Loucy (cell line): ENCODE data around the gene SLC39A3.

Experiments
- H2AFZ ChIP-seq: fragments of 200-600 bp; sonication (generic); 2 replicates; pipeline ENCODE4 v1.6.0; 2016; ENCODE audit warnings: antibody characterized with exemption, mild to moderate bottlenecking, low read length, moderate library complexity
- H3F3A ChIP-seq: fragments of 200-600 bp; 2 replicates; pipeline ENCODE4 v1.6.0; 2016; ENCODE audit warnings: antibody characterized with exemption, low read depth, mild to moderate bottlenecking
- H3K27me3 ChIP-seq: fragments of 200-600 bp; sonication (generic); 2 replicates; pipeline ENCODE4 v1.6.1; 2014; ENCODE audit warnings: low read length, mild to moderate bottlenecking; ENCODE audit not compliant: insufficient read depth, poor library complexity, severe bottlenecking
- H3K36me3 ChIP-seq: fragments of 200-600 bp; sonication (generic); 2 replicates; pipeline ENCODE4 v1.6.1; 2016; ENCODE audit warnings: low read length; ENCODE audit not compliant: insufficient read depth
- H3K4me1 ChIP-seq: fragments of 200-600 bp; sonication (generic); 2 replicates; pipeline ENCODE4 v1.5.1; 2014; ENCODE audit warnings: low read length, mild to moderate bottlenecking; ENCODE audit not compliant: insufficient read depth, poor library complexity, severe bottlenecking
- H3K4me2 ChIP-seq: fragments of 200-600 bp; sonication (generic); 2 replicates; pipeline ENCODE4 v1.6.0; 2014; ENCODE audit warnings: antibody characterized with exemption, low read length, low read depth, mild to moderate bottlenecking; ENCODE audit not compliant: poor library complexity, severe bottlenecking
- H3K4me3 ChIP-seq: fragments of 200-600 bp; sonication (generic); 2 replicates; pipeline ENCODE4 v1.5.1; 2014; ENCODE audit warnings: low read length, mild to moderate bottlenecking, mixed read lengths; ENCODE audit not compliant: poor library complexity, severe bottlenecking
- H3K79me2 ChIP-seq: fragments of 200-600 bp; sonication (generic); 2 replicates; pipeline ENCODE4 v1.6.1; 2014; ENCODE audit warnings: low read length; ENCODE audit not compliant: insufficient read depth
- H3K9ac ChIP-seq: fragments of 200-600 bp; sonication (generic); 2 replicates; pipeline ENCODE4 v1.6.0; 2014; ENCODE audit warnings: mild to moderate bottlenecking, low read depth, low read length, moderate library complexity; ENCODE audit not compliant: poor library complexity, severe bottlenecking
- H3K9me2 ChIP-seq: fragments of 200-600 bp; sonication (generic); replicated peaks from 2 replicates; pipeline ENCODE4 v1.6.1; 2016; ENCODE audit warnings: low read depth, low read length, mixed read lengths
- H3K9me3 ChIP-seq: fragments of 200-600 bp; sonication (generic); 2 replicates; pipeline ENCODE4 v1.6.1; 2014; ENCODE audit warnings: mild to moderate bottlenecking, antibody characterized with exemption, low read length, low read depth; ENCODE audit not compliant: insufficient read depth
- H4K20me1 ChIP-seq: fragments of 200-600 bp; sonication (generic); 2 replicates; pipeline ENCODE4 v1.6.0; 2014; ENCODE audit warnings: antibody characterized with exemption, low read length, mild to moderate bottlenecking; ENCODE audit not compliant: insufficient read depth, poor library complexity, severe bottlenecking
- CTCF ChIP-seq: fragments of 200-600 bp; sonication (generic); conservative IDR thresholded peaks from 2 replicates; pipeline ENCODE4 v1.5.1; 2014; ENCODE audit warnings: mild to moderate bottlenecking, antibody characterized with exemption, low read length
- EZH2phosphoT487 ChIP-seq: fragments of 200-600 bp; IDR thresholded peaks from 2 replicates; pipeline ENCODE4 v1.6.1; 2018; ENCODE audit warnings: antibody characterized with exemption, mild to moderate bottlenecking, moderate library complexity, borderline replicate concordance

The SLC39A3 gene

GRCh38 chr19:2721570-2722540 lies 18.0 kb downstream of the SLC39A3 start:
- Histone ChIP-seq H3K4me1 (no peaks in the 10 kb centered on the region), H3K36me3 (no peaks in the 10 kb centered on the region), H3F3A (no peaks in the 10 kb centered on the region), H4K20me1 (no peaks in the 10 kb centered on the region), H3K4me2 (no peak overlapping the region), H3K4me3 (no peak overlapping the region), H3K27me3 (no peaks in the 10 kb centered on the region), H3K9ac (no peak overlapping the region), H2AFZ (no peak overlapping the region), H3K79me2 (no peaks in the 10 kb centered on the region), H3K9me2 (no peaks in the 10 kb centered on the region), H3K9me3 (no peaks in the 10 kb centered on the region)
- TF ChIP-seq CTCF (no peak), EZH2phosphoT487 (no peak)

- Histone ChIP-seq H3K9me2 (no peaks in the 10 kb centered on the region), H3K9me3 (no peaks in the 10 kb centered on the region), H3K79me2 (no peaks in the 10 kb centered on the region), H3K9ac (no peak within 1 kb of the TSS), H3K4me2 (no peak within 1 kb of the TSS), H3K36me3 (no peaks in the 10 kb centered on the region), H3K4me3 (no peak within 1 kb of the TSS), H4K20me1 (no peaks in the 10 kb centered on the region), H3K4me1 (no peaks in the 10 kb centered on the region), H3F3A (no peaks in the 10 kb centered on the region), H3K27me3 (no peaks in the 10 kb centered on the region), H2AFZ (no peak within 1 kb of the TSS)
- no peak for TF ChIP-seq EZH2phosphoT487
- no peak for TF ChIP-seq CTCF
Observed at GRCh38 chr19:2720777-2721569, 18.8 kb downstream of the SLC39A3 start, which contains the start of gene DIRAS1. DIRAS1 (minus strand) TSS chr19:2721372; CDS start chr19:2717806, 3,566 bp downstream.

GRCh38 chr19:2719920-2720776 lies 19.7 kb downstream of the SLC39A3 start:
- Histone ChIP-seq H3K27me3 (no peaks in the 10 kb centered on the region), H3K9me3 (peaks cover 3% of the 10 kb centered on the region; the same call in 1 of the 2 replicates), H3K4me1 (no peaks in the 10 kb centered on the region), H3K9ac (no peak overlapping the region), H3K79me2 (no peaks in the 10 kb centered on the region), H3K36me3 (no peaks in the 10 kb centered on the region), H3K4me3 (no peak overlapping the region), H2AFZ (no peak overlapping the region), H3K4me2 (no peak overlapping the region), H3K9me2 (no peaks in the 10 kb centered on the region), H4K20me1 (no peaks in the 10 kb centered on the region), H3F3A (no peaks in the 10 kb centered on the region)
- TF ChIP-seq EZH2phosphoT487 (no peak), CTCF (no peak)
